Heart left ventricle (tissue), 13 donors: ENCODE measurements around the gene ALPK3.

Source experiments
- CTCF ChIP-seq, 12 donors: fragments of 200-600 bp; sonication (generic) in 4 of 12; IDR thresholded peaks; one replicate each; pipeline versions ENCODE4 v1.5.0 to v1.8.0; 2018 to 2022; ENCODE audit warnings: antibody characterized with exemption in 12 of 12, mild to moderate bottlenecking in 5 of 12
- POLR2A ChIP-seq, 2 donors: fragments of 450-650 bp; IDR thresholded peaks; one replicate each; pipeline ENCODE4 v1.6.1; 2017; ENCODE audit warnings: antibody characterized with exemption in 2 of 2, mild to moderate bottlenecking in 2 of 2, moderate library complexity in 2 of 2
- donor health status: ischemic (EF 13 %, LVEDD 7.1; RV severe dilation, severe dysfunction).
- donor health status: DM: no; HTN: yes; CAD: no.
- donor health status: DM: no; HTN: no; CAD: no.
- donor health status: ischemic (EF 25% LVEDD 6.9; RV normal size, moderate dysfunction).
- donor health status: ischemic (EF 25% LVEDD 5.7; RV mildly dilated, moderate dysfunction).
- donor health status: ischemic (EF 35%, LVEDD 5.7; RV mildly dilated, moderate dysfunction).
- donor health status: nonischemic (EF 11% LVEDD 7.7; RV severe dilation, severe dysfunction).
- donor health status: DM: yes; HTN: yes; CAD: no.
- donor health status: PGD.
- donor health status: ischemic (EF 29% LVEDD 5.4; RV normal size, mild dysfunction).
- donor health status: nonischemic (EF 23%, LVEDD 6.1; RV moderate dilation, normal function).

GRCh38 chr15:84890670-84891162 is 73.6 kb downstream of the ALPK3 start:
- TF ChIP-seq CTCF (IDR thresholded peaks at IDR 0.05) (no peak), POLR2A (IDR thresholded peaks at IDR 0.05) (no peak)
